HEK293 (cell line): Measurements from ENCODE around the gene FIGLA.
"Not testable (repeated sequence)": the region's sequence is repeated elsewhere in the genome, so short reads cannot be mapped to it uniquely, and the experiment has no call there.

Source experiments
- CTCF ChIA-PET: fragments of 350-600 bp; formaldehyde crosslinking; extraction: SDS; loops from one replicate; lab custom pipeline; 2021; ENCODE audit warnings: antibody characterized with exemption; lab: Yijun Ruan, JAX
- POLR2A ChIA-PET: fragments of 300-600 bp; formaldehyde crosslinking; extraction: SDS; loops from one replicate; lab custom pipeline; 2020; ENCODE audit warnings: antibody characterized with exemption, inconsistent platforms; lab: Yijun Ruan, JAX
- H3K27ac ChIP-seq: fragments of 200-500 bp; sonication (Bioruptor generic); 2 replicates; pipeline ENCODE4 v1.5.1; 2014; ENCODE audit warnings: low read depth, low read length, control low read depth, inconsistent platforms; ENCODE audit errors: extremely low read depth
- H3K36me3 ChIP-seq, 2 experiments: fragments of 200-500 bp in 1 of 2; sonication (Bioruptor generic) in 1 of 2; 1 replicate in 1 of 2; 2 replicates in 1 of 2; pipeline ENCODE4 v1.5.1; 2014 to 2017; ENCODE audit warnings: inconsistent platforms in 2 of 2, low read length in 2 of 2; ENCODE audit not compliant: control insufficient read depth in 2 of 2, insufficient read depth in 1 of 2
- H3K4me1 ChIP-seq: fragments of 200-500 bp; sonication (Bioruptor generic); 2 replicates; pipeline ENCODE4 v1.5.1; 2014; ENCODE audit warnings: mild to moderate bottlenecking, low read length, inconsistent platforms; ENCODE audit not compliant: control insufficient read depth, insufficient read depth
- H3K4me3 ChIP-seq: 2 replicates; pipeline ENCODE4 v1.5.1; 2011; ENCODE audit warnings: low read depth, mild to moderate bottlenecking, control low read depth, low read length, moderate library complexity
- H3K9me3 ChIP-seq: fragments of 200-500 bp; sonication (Bioruptor generic); 2 replicates; pipeline ENCODE4 v1.5.1; 2014; ENCODE audit warnings: low read depth, low read length, inconsistent platforms; ENCODE audit not compliant: control insufficient read depth, insufficient read depth
- GLIS1 ChIP-seq: fragments of 450-650 bp; formaldehyde crosslinking; IDR thresholded peaks from 2 replicates; pipeline ENCODE4 v1.5.1; 2016; ENCODE audit warnings: missing biosample characterization, missing genetic modification characterization
- PATZ1 ChIP-seq: fragments of 450-650 bp; formaldehyde crosslinking; IDR thresholded peaks from 2 replicates; pipeline ENCODE4 v1.5.1; 2016; ENCODE audit warnings: missing biosample characterization, missing genetic modification characterization
- PBX3 ChIP-seq: sonication (generic); formaldehyde crosslinking; IDR thresholded peaks from 2 replicates; pipeline ENCODE4 v1.8.1; 2022; ENCODE audit warnings: mild to moderate bottlenecking, moderate library complexity, missing genetic modification reagents
- ZIC2 ChIP-seq: fragments of 450-650 bp; formaldehyde crosslinking; IDR thresholded peaks from 2 replicates; pipeline ENCODE4 v1.5.1; 2016; ENCODE audit warnings: missing biosample characterization, missing genetic modification characterization
- ZNF16 ChIP-seq: fragments of 450-650 bp; formaldehyde crosslinking; IDR thresholded peaks from 2 replicates; pipeline ENCODE4 v1.5.1; 2016; ENCODE audit warnings: low read depth, missing biosample characterization, missing genetic modification characterization
- ZNF416 ChIP-seq: fragments of 450-650 bp; formaldehyde crosslinking; IDR thresholded peaks from 2 replicates; pipeline ENCODE4 v1.5.1; 2016; ENCODE audit warnings: missing biosample characterization, missing genetic modification characterization
- ZNF433 ChIP-seq: fragments of 450-650 bp; formaldehyde crosslinking; IDR thresholded peaks from 2 replicates; pipeline ENCODE4 v1.5.1; 2016; ENCODE audit warnings: missing biosample characterization, missing genetic modification characterization, low read depth
- ZNF707 ChIP-seq: fragments of 450-650 bp; formaldehyde crosslinking; IDR thresholded peaks from 2 replicates; pipeline ENCODE4 v1.5.1; 2016; ENCODE audit warnings: missing biosample characterization, missing genetic modification characterization
- ZSCAN4 ChIP-seq: fragments of 450-650 bp; formaldehyde crosslinking; IDR thresholded peaks from 2 replicates; pipeline ENCODE4 v1.5.1; 2017; ENCODE audit warnings: missing biosample characterization, missing genetic modification characterization

FIGLA gene

GRCh38 chr2:70801607-70802263 lies 11.3 kb upstream of the FIGLA start (continued):
- TF ChIP-seq PBX3 (CRISPR knock-in tag) (no peak), ZNF433 (no peak)

- no peaks in the 10 kb centered on the region for H3K36me3 ChIP-seq
- TF ChIP-seq ZNF707 (tag by site-specific recombination): peak; percentile 89
- TF ChIP-seq ZNF16 (tag by site-specific recombination): no peak
- TF ChIP-seq, all 188 proteins: peak for 1
- Histone ChIP-seq H3K4me3 (no peak overlapping the region), H3K4me1 (no peaks in the 10 kb centered on the region), H3K9me3 (no peaks in the 10 kb centered on the region), H3K27ac (no peak overlapping the region)
- ChIA-PET POLR2A (no interaction called here), CTCF (interaction anchor here (1.8 kb wide), 1 partner anchor 10 kb away, joined by 15 read pairs; the partner anchor contains the start of gene FIGLA)
Measured at GRCh38 chr2:70799706-70800105, 9.3 kb upstream of the FIGLA start.

GRCh38 chr2:70797996-70798395 lies 7.6 kb upstream of the FIGLA start:
- CTCF ChIA-PET: interaction anchor here (0.7 to 1.8 kb wide), 2 partner anchors 8 to 1844 kb away, joined by 3 to 15 read pairs; partner anchors contain the start of gene FIGLA
- H3K4me1 ChIP-seq, H3K27ac ChIP-seq, POLR2A ChIA-PET, H3K36me3 ChIP-seq, H3K4me3 ChIP-seq, H3K9me3 ChIP-seq: not testable (repeated sequence)

- H3K27ac ChIP-seq: no peak overlapping the region
- ChIA-PET CTCF (interaction anchor here (0.7 to 1.3 kb wide), 3 partner anchors 15 to 1843 kb away, joined by 3 to 5 read pairs (median 3); no protein-coding TSS in a partner anchor), POLR2A (interaction anchor here (0.6 kb wide), 1 partner anchor 20 kb away, joined by 3 read pairs; no protein-coding TSS in a partner anchor)
- H3K4me3 ChIP-seq: no peak overlapping the region
- H3K36me3 ChIP-seq: no peaks in the 10 kb centered on the region
- TF ChIP-seq PATZ1 (tag by site-specific recombination) (no peak), ZSCAN4 (tag by site-specific recombination) (no peak)
- H3K9me3 ChIP-seq: no peaks in the 10 kb centered on the region
- H3K4me1 ChIP-seq: no peaks in the 10 kb centered on the region
Measured at GRCh38 chr2:70797506-70797905, 7.1 kb upstream of the FIGLA start.

GRCh38 chr2:70796262-70796661 lies 5.8 kb upstream of the FIGLA start:
- Histone ChIP-seq H3K4me3 (no peak overlapping the region), H3K27ac (no peak overlapping the region), H3K36me3 (no peaks in the 10 kb centered on the region), H3K4me1 (no peaks in the 10 kb centered on the region), H3K9me3 (no peaks in the 10 kb centered on the region)
- ChIA-PET CTCF (interaction anchor here (0.6 to 1.3 kb wide), 4 partner anchors 16 to 152 kb away, joined by 3 to 5 read pairs (median 4); no protein-coding TSS in a partner anchor), POLR2A (no interaction called here)
- TF ChIP-seq ZNF416 (no peak), ZIC2 (tag by site-specific recombination) (peak; percentile 15; the same call in 1 of the 2 replicates), GLIS1 (tag by site-specific recombination) (peak; percentile 54; the same call in 1 of the 2 replicates)
